ENCODE data around the gene MAGED2. TPM values are rescaled to one million over a fixed set of nuclear protein-coding genes. Genes with fewer than 3 reads are reported as not detected.

The MAGED2 gene
- total and polyA plus RNA-seq, 2 donors (not counting 3 experiments of a cell fraction or from before 2014, with no cell fraction given), result 241 to 309 TPM

GRCh38 chrX:54820737-54821136 is 13.2 kb downstream of the MAGED2 start:
- no peak for FAIRE-seq
- no peak for TF ChIP-seq GATA2 (IDR thresholded peaks at IDR 0.05; ENCODE audit: insufficient read depth, insufficient read length, low read depth, low read length)
- no peak for TF ChIP-seq MAX (IDR thresholded peaks at IDR 0.05; ENCODE audit: insufficient read depth, insufficient read length)
- TF ChIP-seq POLR2AphosphoS5 (IDR thresholded peaks at IDR 0.05; ENCODE audit: insufficient read depth, low read depth, low read length), result no peak
- TF ChIP-seq CTCF (IDR thresholded peaks at IDR 0.05; ENCODE audit: extremely low read depth in 1 of 2, insufficient read depth in 1 of 2, low read depth in 1 of 2, low read length in 2 of 2), result no peak
- no peak for TF ChIP-seq JUN (IDR thresholded peaks at IDR 0.05; ENCODE audit: borderline replicate concordance, insufficient read depth, insufficient read length, low read depth)
- TF ChIP-seq POLR2A (IDR thresholded peaks at IDR 0.05; ENCODE audit: low read depth, low read length), result no peak
- no peak for TF ChIP-seq MYC (IDR thresholded peaks at IDR 0.05; ENCODE audit: low read depth, low read length)
- TF ChIP-seq EZH2 (IDR thresholded peaks at IDR 0.05; ENCODE audit: borderline replicate concordance, low read depth, low read length, severe bottlenecking), result no peak
- no peak for TF ChIP-seq FOS (IDR thresholded peaks at IDR 0.05; ENCODE audit: borderline replicate concordance, insufficient read depth, low read length)
- POLR2A ChIA-PET, result no interaction called here

More at GRCh38 chrX:54820737-54821136, 13.2 kb downstream of the MAGED2 start:
- DNase-seq (ENCODE audit: low read depth, low spot score), result no peak
- dilution Hi-C loops (cut with MboI; ENCODE audit: extremely low pct_ligation_motif_present, low sequenced_read_pairs), result no loop called here
- Histone ChIP-seq H3K27ac (ENCODE audit: insufficient read depth, low read depth, low read length) (no peak overlapping the region), H3K4me2 (ENCODE audit: insufficient read depth, low read length) (no peak overlapping the region), H3K4me3 (replicated peaks in 1 of 3; ENCODE audit: insufficient read depth in 1 of 3, low read depth in 1 of 3, low read length in 3 of 3) (no peak overlapping the region), H3K9ac (replicated peaks; ENCODE audit: extremely low read depth, insufficient read depth, low read length) (no peak overlapping the region), H3K79me2 (ENCODE audit: control insufficient read depth, insufficient read depth, low read length) (no peaks in the 10 kb centered on the region), H2AFZ (ENCODE audit: low read depth, low read length) (no peak overlapping the region), H3K36me3 (ENCODE audit: control insufficient read depth in 2 of 2, extremely low read depth in 1 of 2, insufficient read depth in 2 of 2, low read length in 2 of 2) (peaks cover 2% of the 10 kb centered on the region in 2 experiments), H3K9me1 (replicated peaks; ENCODE audit: control insufficient read depth, extremely low read depth, insufficient read depth, low read length) (no peaks in the 10 kb centered on the region), H3K27me3 (ENCODE audit: control insufficient read depth in 2 of 2, insufficient read depth in 2 of 2, low read length in 2 of 2) (no peaks in the 10 kb centered on the region), H4K20me1 (replicated peaks; ENCODE audit: control insufficient read depth, extremely low read depth, insufficient read depth, low read length) (no peaks in the 10 kb centered on the region), H3K9me3 (replicated peaks; ENCODE audit: control insufficient read depth, insufficient read depth, low read length) (no peaks in the 10 kb centered on the region), H3K4me1 (ENCODE audit: control insufficient read depth, extremely low read depth, insufficient read depth, low read length) (no peaks in the 10 kb centered on the region)
- CTCF ChIA-PET, result no interaction called here
- BruUV-seq (replicated peaks), result no TSS peak
- intact Hi-C loops (cut with micrococcal nuclease), result no loop called here
